Breast epithelium (tissue), 4 donors: Measurements from ENCODE around the gene CCDC85A. TPM values are rescaled to one million over a fixed set of nuclear protein-coding genes. Genes with fewer than 3 reads are reported as not detected.

Experiments used
- DNase-seq, 2 donors: peaks; one replicate each; pipeline ENCODE4 v3.0.0-alpha.2; 2019; ENCODE audit warnings: low spot score in 2 of 2
- H3K27ac ChIP-seq, 2 donors: fragments of 200-600 bp; sonication (generic) in 1 of 2; one replicate each; pipeline ENCODE4 v1.5.1; 2016 to 2019; ENCODE audit warnings: mild to moderate bottlenecking in 1 of 2
- H3K27me3 ChIP-seq, 2 donors: fragments of 200-600 bp; sonication (generic) in 1 of 2; one replicate each; pipeline versions ENCODE4 v1.5.1 to v1.6.0; 2017 to 2019; ENCODE audit warnings: control low read depth in 1 of 2, mild to moderate bottlenecking in 1 of 2
- H3K36me3 ChIP-seq: fragments of 200-600 bp; one replicate; pipeline ENCODE4 v1.5.1; 2019
- H3K4me1 ChIP-seq, 2 donors: fragments of 200-600 bp; sonication (generic); one replicate each; pipeline ENCODE4 v1.5.1; 2016 to 2019; ENCODE audit warnings: control low read depth in 1 of 2
- H3K4me3 ChIP-seq, 3 donors: fragments of 200-600 bp; sonication (generic); 1 replicate in 2 of 3; 2 replicates in 1 of 3; pipeline ENCODE4 v1.5.1; 2016 to 2019; ENCODE audit warnings: mild to moderate bottlenecking in 3 of 3, moderate library complexity in 2 of 3
- H3K9me3 ChIP-seq, 2 donors: fragments of 200-600 bp; sonication (generic) in 1 of 2; one replicate each; pipeline ENCODE4 v1.5.1; 2016 to 2019; ENCODE audit warnings: control low read depth in 1 of 2
- POLR2A ChIP-seq: fragments of 450-650 bp; IDR thresholded peaks from one replicate; pipeline ENCODE4 v1.6.1; 2016; ENCODE audit warnings: antibody characterized with exemption, mild to moderate bottlenecking, moderate library complexity
- POLR2AphosphoS5 ChIP-seq, 3 donors: sonication (generic); formaldehyde crosslinking; IDR thresholded peaks; one replicate each; pipeline ENCODE4 v1.6.1; 2017; ENCODE audit warnings: antibody characterized with exemption in 3 of 3
- intact Hi-C: fragments of 100-400 bp; cut with DNase I; formaldehyde crosslinking; loops from one replicate; pipeline ENCODE4 v1.15.1; 2023; ENCODE audit warnings: low total_unique reads
- total RNA-seq, 3 donors: library from RNA; depleted of rRNA; stranded (reverse); fragments of >200 nt; gene quantifications; one replicate each; pipeline ENCODE4 v1.1.0, GENCODE V29; 2016
- TF ChIP-seq, protein P1 (sequence below), 3 donors: fragments of 450-650 bp; IDR thresholded peaks; one replicate each; pipeline ENCODE4 v1.5.1; 2016 to 2017; ENCODE audit warnings: antibody characterized with exemption in 3 of 3, mild to moderate bottlenecking in 3 of 3, moderate library complexity in 3 of 3

CCDC85A gene
- total RNA-seq, 3 donors from 2014 or later, result 3.1 to 11.5 (median 7.5) TPM

DNA sequence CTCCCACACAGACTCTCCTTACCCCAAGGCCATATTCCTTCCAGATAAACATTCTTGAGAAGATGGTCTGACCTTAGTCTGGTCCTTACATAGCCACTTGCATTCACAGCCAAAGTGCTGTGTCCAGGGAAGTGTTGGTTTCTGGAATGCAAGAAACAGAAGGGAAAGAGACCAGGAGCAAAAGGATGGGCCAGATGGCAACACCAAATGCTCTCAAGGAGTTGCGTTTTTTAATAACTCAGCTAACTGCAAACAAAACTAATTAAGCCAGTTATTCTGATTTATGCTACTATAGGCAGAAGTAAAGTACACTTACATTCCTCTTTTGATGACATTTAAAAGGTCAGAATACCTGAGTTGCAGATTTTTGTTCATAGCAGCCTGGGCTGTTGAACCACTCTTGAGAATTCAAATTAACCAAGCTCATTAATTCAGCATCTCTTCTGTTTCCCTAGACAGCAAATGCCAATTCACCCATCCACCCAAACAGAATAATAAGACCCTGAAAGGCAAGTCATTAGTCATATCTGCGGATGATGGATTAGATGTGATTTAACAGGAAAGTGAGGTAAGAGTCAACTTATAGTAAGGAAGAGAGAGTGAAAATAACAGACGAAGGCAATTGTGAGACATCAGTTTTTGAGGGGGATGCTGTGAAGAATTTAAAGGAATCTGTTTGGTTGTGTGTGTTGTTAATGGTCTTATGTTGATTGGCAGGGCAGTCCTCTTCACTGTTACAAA is 18.8 kb downstream of the CCDC85A start:
- Histone ChIP-seq H3K4me3 (no peak overlapping the region), H3K36me3 (no peaks in the 10 kb centered on the region), H3K4me1 (no peaks in the 10 kb centered on the region), H3K27me3 (no peaks in the 10 kb centered on the region), H3K27ac (no peak overlapping the region), H3K9me3 (no peaks in the 10 kb centered on the region)
- TF ChIP-seq POLR2AphosphoS5 (IDR thresholded peaks at IDR 0.05), result no peak
- no peak for TF ChIP-seq POLR2A
- TF ChIP-seq, protein P1, sequence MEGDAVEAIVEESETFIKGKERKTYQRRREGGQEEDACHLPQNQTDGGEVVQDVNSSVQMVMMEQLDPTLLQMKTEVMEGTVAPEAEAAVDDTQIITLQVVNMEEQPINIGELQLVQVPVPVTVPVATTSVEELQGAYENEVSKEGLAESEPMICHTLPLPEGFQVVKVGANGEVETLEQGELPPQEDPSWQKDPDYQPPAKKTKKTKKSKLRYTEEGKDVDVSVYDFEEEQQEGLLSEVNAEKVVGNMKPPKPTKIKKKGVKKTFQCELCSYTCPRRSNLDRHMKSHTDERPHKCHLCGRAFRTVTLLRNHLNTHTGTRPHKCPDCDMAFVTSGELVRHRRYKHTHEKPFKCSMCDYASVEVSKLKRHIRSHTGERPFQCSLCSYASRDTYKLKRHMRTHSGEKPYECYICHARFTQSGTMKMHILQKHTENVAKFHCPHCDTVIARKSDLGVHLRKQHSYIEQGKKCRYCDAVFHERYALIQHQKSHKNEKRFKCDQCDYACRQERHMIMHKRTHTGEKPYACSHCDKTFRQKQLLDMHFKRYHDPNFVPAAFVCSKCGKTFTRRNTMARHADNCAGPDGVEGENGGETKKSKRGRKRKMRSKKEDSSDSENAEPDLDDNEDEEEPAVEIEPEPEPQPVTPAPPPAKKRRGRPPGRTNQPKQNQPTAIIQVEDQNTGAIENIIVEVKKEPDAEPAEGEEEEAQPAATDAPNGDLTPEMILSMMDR (IDR thresholded peaks at IDR 0.05), result no peak
- intact Hi-C loops, result no loop called here
- DNase-seq, result no peak

DNA sequence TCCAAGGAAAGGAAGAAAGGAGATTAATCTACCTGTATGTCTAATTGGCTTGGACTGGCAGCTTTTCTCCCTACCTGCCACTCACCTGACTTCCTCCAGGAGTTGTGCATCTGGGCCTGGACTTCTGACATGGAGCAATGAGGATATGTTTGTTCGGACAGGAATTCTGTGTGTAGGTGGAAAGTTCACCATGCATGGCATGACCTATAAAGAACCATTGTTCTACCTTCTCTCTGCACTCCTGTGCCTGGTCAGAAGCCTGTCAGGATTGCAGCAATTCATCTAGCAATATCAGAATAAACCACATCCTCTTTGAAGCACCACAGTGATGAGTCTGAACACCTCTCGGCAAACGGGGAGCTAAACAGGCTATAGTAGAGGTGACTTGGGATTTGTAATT is 20.8 kb downstream of the CCDC85A start:
- no peak for DNase-seq
- Histone ChIP-seq H3K4me3 (no peak overlapping the region), H3K36me3 (no peaks in the 10 kb centered on the region), H3K4me1 (no peaks in the 10 kb centered on the region), H3K27ac (no peak overlapping the region), H3K27me3 (no peaks in the 10 kb centered on the region), H3K9me3 (no peaks in the 10 kb centered on the region)
- TF ChIP-seq POLR2A, result no peak
- TF ChIP-seq, protein P1 (IDR thresholded peaks at IDR 0.05), result no peak
- TF ChIP-seq POLR2AphosphoS5 (IDR thresholded peaks at IDR 0.05), result no peak
- intact Hi-C loops, result no loop called here

DNA sequence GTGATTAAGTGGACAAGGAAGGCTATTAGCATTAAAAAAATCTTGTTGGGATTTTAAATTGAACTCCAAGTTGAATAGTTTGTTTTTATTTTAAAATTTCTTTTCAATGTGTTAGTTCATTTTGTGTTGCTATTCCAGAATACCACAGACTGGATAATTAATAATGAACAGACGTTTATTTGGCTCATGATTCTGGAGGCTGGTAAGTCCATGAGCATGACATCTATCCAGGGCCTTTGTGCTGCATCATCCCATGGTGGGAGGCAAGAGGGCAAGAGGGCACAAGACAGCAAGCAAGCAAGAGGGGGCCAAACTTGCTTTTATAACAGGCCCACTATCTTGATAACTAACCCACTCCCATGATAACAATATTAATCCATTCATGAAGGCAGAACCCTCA is 22.5 kb downstream of the CCDC85A start:
- Histone ChIP-seq H3K9me3 (no peaks in the 10 kb centered on the region), H3K4me1 (no peaks in the 10 kb centered on the region), H3K27ac (no peak overlapping the region), H3K27me3 (no peaks in the 10 kb centered on the region), H3K4me3 (no peak overlapping the region), H3K36me3 (no peaks in the 10 kb centered on the region)
- TF ChIP-seq, protein P1 (IDR thresholded peaks at IDR 0.05), result no peak
- no peak for TF ChIP-seq POLR2AphosphoS5 (IDR thresholded peaks at IDR 0.05)
- TF ChIP-seq POLR2A, result no peak
- DNase-seq, result no peak
- intact Hi-C loops, result no loop called here

DNA sequence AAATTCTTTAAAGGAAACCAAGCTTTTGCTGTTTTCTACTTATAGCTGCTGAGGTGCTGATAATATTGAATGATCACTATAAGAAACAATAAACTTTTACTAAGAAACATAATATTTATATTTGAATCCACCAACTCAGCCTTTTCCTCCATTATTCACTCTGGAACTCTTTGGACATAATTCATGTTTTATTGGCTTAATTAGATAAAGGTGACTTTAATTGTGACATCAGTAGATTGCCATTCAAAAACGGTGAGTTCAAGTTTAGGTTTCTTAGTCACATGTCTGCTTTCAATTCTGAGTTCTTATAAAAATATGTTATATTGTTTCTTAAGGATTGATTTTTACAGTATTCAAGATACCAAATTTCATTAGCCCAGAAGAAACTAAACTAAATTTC is 24.0 kb downstream of the CCDC85A start:
- no peaks in the 10 kb centered on the region for H3K4me1 ChIP-seq
- H3K27ac ChIP-seq, result no peak overlapping the region
- H3K9me3 ChIP-seq, result no peaks in the 10 kb centered on the region
- TF ChIP-seq, protein P1 (IDR thresholded peaks at IDR 0.05), result no peak
- TF ChIP-seq POLR2AphosphoS5 (IDR thresholded peaks at IDR 0.05), result no peak
- TF ChIP-seq POLR2A, result no peak
- DNase-seq, result no peak
- no peak overlapping the region for H3K4me3 ChIP-seq
- H3K36me3 ChIP-seq, result no peaks in the 10 kb centered on the region
- intact Hi-C loops, result no loop called here
- H3K27me3 ChIP-seq, result no peaks in the 10 kb centered on the region

DNA sequence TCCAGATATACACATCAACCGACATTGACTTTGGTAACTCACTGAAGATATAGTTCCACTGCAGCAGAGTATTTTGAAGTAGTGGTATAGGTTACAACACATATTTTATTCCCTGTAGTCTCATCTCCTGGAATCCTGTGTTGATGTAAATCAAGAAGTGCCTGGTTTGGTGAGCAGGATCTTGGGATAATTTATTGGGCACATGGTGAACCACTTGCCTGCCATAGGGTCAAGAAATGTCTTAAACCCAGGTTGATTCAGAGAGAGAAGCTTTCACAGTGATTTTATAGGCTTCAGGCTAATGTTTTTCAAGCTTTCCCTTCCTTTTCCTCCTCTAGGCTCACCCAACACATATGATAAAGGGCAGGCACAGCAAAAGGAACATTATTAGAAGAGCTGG is 24.6 kb downstream of the CCDC85A start:
- Histone ChIP-seq H3K4me3 (no peak overlapping the region), H3K27ac (no peak overlapping the region), H3K36me3 (no peaks in the 10 kb centered on the region), H3K9me3 (no peaks in the 10 kb centered on the region), H3K4me1 (no peaks in the 10 kb centered on the region), H3K27me3 (no peaks in the 10 kb centered on the region)
- intact Hi-C loops, result no loop called here
- TF ChIP-seq, protein P1 (IDR thresholded peaks at IDR 0.05), result no peak
- TF ChIP-seq POLR2AphosphoS5 (IDR thresholded peaks at IDR 0.05) (no peak), POLR2A (no peak)
- DNase-seq, result no peak
